HepG2 (cell line): ENCODE results near the gene ARL5C. TPM values are rescaled to one million over a fixed set of nuclear protein-coding genes. Genes with fewer than 3 reads are reported as not detected.

ENCODE experiments used
- ATAC-seq: fragments of 200-7000 bp; cut with Tn5 transposase; 3 replicates; pipeline ENCODE4 v1.9.1; 2020; ENCODE audit warnings: mild to moderate bottlenecking, moderate library complexity
- BruUV-seq: library from RNA; stranded (reverse); fragments of 400-500 nt; replicated peaks from 2 replicates; lab custom pipeline; 2021; lab: Mats Ljungman, UMichigan
- CTCF ChIA-PET: fragments of 300-600 bp; formaldehyde crosslinking; extraction: SDS; loops from one replicate; lab custom pipeline; 2021; ENCODE audit warnings: low total read pairs, inconsistent platforms, low intra/inter-chr PET ratio; lab: Yijun Ruan, JAX
- POLR2A ChIA-PET: fragments of 350-600 bp; sonication (Branson Sonifier 250); formaldehyde crosslinking; loops from one replicate; lab custom pipeline; 2020; ENCODE audit warnings: antibody characterized with exemption, inconsistent platforms; lab: Yijun Ruan, JAX
- DNase-seq: peaks from one replicate; pipeline ENCODE4 v3.0.0-alpha.2; 2015; ENCODE audit warnings: low spot score
- FAIRE-seq: peaks from 3 replicates; lab custom pipeline; 2011; peaks lifted over from hg19 to GRCh38; lab: Jason Lieb, UNC
- H2AFZ ChIP-seq: one replicate; pipeline ENCODE4 v1.6.1; 2011; ENCODE audit warnings: low read length, inconsistent platforms
- H3K27ac ChIP-seq: fragments of 300-600 bp; 3 replicates; pipeline ENCODE4 v1.8.0; 2011; ENCODE audit warnings: mixed run types, mild to moderate bottlenecking, mixed read lengths, low read length, inconsistent platforms; ENCODE audit not compliant: insufficient read depth; ENCODE audit errors: extremely low read length
- H3K27me3 ChIP-seq, 2 experiments: fragments of 200-600 bp in 1 of 2; 2 replicates in 1 of 2; 3 replicates in 1 of 2; pipeline versions ENCODE4 v1.6.0 to v1.8.0; 2011; ENCODE audit warnings: low read length in 2 of 2, mild to moderate bottlenecking in 2 of 2, moderate library complexity in 2 of 2, inconsistent platforms in 1 of 2; ENCODE audit not compliant: insufficient read depth in 2 of 2, control insufficient read depth in 1 of 2
- H3K36me3 ChIP-seq, 2 experiments: fragments of 200-600 bp in 1 of 2; replicated peaks in 1 of 2; 2 replicates in 1 of 2; 3 replicates in 1 of 2; pipeline versions ENCODE4 v1.5.1 to v1.8.0; 2011; ENCODE audit warnings: low read length in 2 of 2, inconsistent platforms in 1 of 2; ENCODE audit not compliant: insufficient read depth in 2 of 2, control insufficient read depth in 1 of 2
- H3K4me1 ChIP-seq: 2 replicates; pipeline ENCODE4 v1.5.1; 2012; ENCODE audit warnings: low read length, inconsistent platforms; ENCODE audit not compliant: insufficient read depth
- H3K4me2 ChIP-seq: 2 replicates; pipeline ENCODE4 v1.6.0; 2011; ENCODE audit warnings: low read depth, low read length, inconsistent platforms
- H3K4me3 ChIP-seq, 3 experiments: fragments of 200-600 bp in 1 of 3; sonication (generic), shearing (Covaris generic) in 1 of 3; replicated peaks in 1 of 3; 2 replicates each; pipeline ENCODE4 v1.5.1; 2011 to 2016; ENCODE audit warnings: low read length in 3 of 3, inconsistent platforms in 2 of 3, low read depth in 2 of 3, mild to moderate bottlenecking in 2 of 3, control low read depth in 1 of 3, mixed read lengths in 1 of 3; ENCODE audit not compliant: insufficient read depth in 1 of 3
- H3K79me2 ChIP-seq: one replicate; pipeline ENCODE4 v1.6.1; 2011; ENCODE audit warnings: low read length, inconsistent platforms; ENCODE audit not compliant: insufficient read depth
- H3K9ac ChIP-seq: 2 replicates; pipeline ENCODE4 v1.6.0; 2011; ENCODE audit warnings: mild to moderate bottlenecking, low read depth, low read length, inconsistent platforms; ENCODE audit not compliant: insufficient read depth
- H3K9me3 ChIP-seq: 2 replicates; pipeline ENCODE4 v1.5.1; 2012; ENCODE audit warnings: mild to moderate bottlenecking, low read length
- H4K20me1 ChIP-seq: 2 replicates; pipeline ENCODE4 v1.6.0; 2011; ENCODE audit warnings: inconsistent platforms, mild to moderate bottlenecking, low read length, moderate library complexity; ENCODE audit not compliant: insufficient read depth
- RBFOX2 ChIP-seq: fragments of 200-400 bp; formaldehyde crosslinking; IDR thresholded peaks from 2 replicates; pipeline ENCODE4 v1.6.1; 2017; ENCODE audit warnings: low read depth, mild to moderate bottlenecking, low read length
- ZNF660 ChIP-seq: sonication (generic); formaldehyde crosslinking; IDR thresholded peaks from 2 replicates; pipeline ENCODE4 v1.5.1; 2020; ENCODE audit warnings: mild to moderate bottlenecking, low read depth, missing genetic modification reagents, borderline replicate concordance
- ZNF768 ChIP-seq: sonication (generic); formaldehyde crosslinking; IDR thresholded peaks from 2 replicates; pipeline ENCODE4 v1.4.0; 2020; ENCODE audit warnings: missing genetic modification reagents
- WGBS: methylation state at CpG from one replicate; pipeline ENCODE4 v1.1.6; 2017; ENCODE audit warnings: low lambda C conversion rate; 5-methylcytosine and 5-hydroxymethylcytosine counted together
- in situ Hi-C: cut with HindIII; loops from 2 replicates; pipeline ENCODE4 v1.10.0; 2017; ENCODE audit warnings: low pct_unique_long_range_greater_than_20kb; ENCODE audit not compliant: extremely low pct_ligation_motif_present
- intact Hi-C: fragments of 100-400 bp; cut with micrococcal nuclease; formaldehyde crosslinking; loops from one replicate; pipeline ENCODE4 v1.10.0; 2022; ENCODE audit not compliant: unreplicated experiment
- polyA plus RNA-seq, 8 experiments: library from polyadenylated mRNA; depleted of rRNA in 3 of 8; stranded (reverse) in 7 of 8; unstranded in 1 of 8; fragments of >200 nt; fragmentation: Illumina TruSeq in 4 of 8; extraction: Trizol in 4 of 8; gene quantifications; 2 replicates each; pipeline versions ENCODE4 v1.2.1 to v1.2.3, GENCODE V29; 2011 to 2016; ENCODE audit warnings: low read depth in 4 of 8, missing spikeins in 1 of 8, mixed read lengths in 1 of 8; ENCODE audit not compliant: insufficient read depth in 1 of 8
- total RNA-seq, 5 experiments: library from RNA; depleted of rRNA; stranded (reverse); fragments of >200 nt; fragmentation: Illumina TruSeq; extraction: Trizol; gene quantifications; 2 replicates each; pipeline ENCODE4 v1.2.3, GENCODE V29; 2016; ENCODE audit warnings: low read depth in 1 of 5
- TF ChIP-seq, protein P1 (sequence below): sonication (generic); formaldehyde crosslinking; IDR thresholded peaks from 2 replicates; pipeline ENCODE4 v1.5.0; 2020; ENCODE audit warnings: mild to moderate bottlenecking, missing genetic modification reagents, borderline replicate concordance
- TF ChIP-seq, protein P2 (sequence below): IDR thresholded peaks from 2 replicates; pipeline ENCODE4 v1.6.1; 2012; ENCODE audit warnings: low read length, improper control_type of control experiment

Gene ARL5C
- total and polyA plus RNA-seq, 2 of the 13 experiments (the other 11 are each of a cell fraction or from before 2014, with no cell fraction given) = not detected

DNA sequence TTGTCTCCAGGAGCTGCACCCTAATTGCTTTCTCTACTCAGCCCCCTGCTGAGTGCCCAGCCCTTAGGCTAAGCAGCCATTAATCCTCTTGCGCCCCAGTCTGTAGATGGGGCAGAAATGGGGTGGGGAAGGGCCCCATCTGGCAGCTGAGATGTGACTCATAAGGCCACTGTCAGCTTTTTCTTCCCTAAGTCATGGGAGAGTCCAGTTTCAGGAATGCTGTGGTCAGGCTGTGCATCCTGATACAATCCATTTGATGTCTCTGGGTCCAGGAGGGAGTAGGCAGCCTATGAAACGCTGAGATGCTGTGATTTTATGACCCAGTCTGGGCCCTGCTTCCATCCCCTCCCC, 26.8 kb downstream of the ARL5C start:
- Histone ChIP-seq H3K4me2 (no peak overlapping the region), H3K4me3 (no peak overlapping the region), H3K4me1 (no peaks in the 10 kb centered on the region), H3K27me3 (peaks cover 3 to 52% of the 10 kb centered on the region in 2 experiments; a peak in 4 of 5 replicates), H4K20me1 (no peaks in the 10 kb centered on the region), H3K36me3 (no peaks in the 10 kb centered on the region), H3K27ac (no peak overlapping the region), H2AFZ (no peak overlapping the region), H3K9me3 (no peaks in the 10 kb centered on the region), H3K79me2 (no peaks in the 10 kb centered on the region), H3K9ac (no peak overlapping the region)
- TF ChIP-seq ZNF660 (no peak), ZNF768 (CRISPR knock-in tag) (0 out of 2 replicates have a peak, but pooled peaks have one; percentile 18), RBFOX2 (no peak)
- TF ChIP-seq, protein P1, sequence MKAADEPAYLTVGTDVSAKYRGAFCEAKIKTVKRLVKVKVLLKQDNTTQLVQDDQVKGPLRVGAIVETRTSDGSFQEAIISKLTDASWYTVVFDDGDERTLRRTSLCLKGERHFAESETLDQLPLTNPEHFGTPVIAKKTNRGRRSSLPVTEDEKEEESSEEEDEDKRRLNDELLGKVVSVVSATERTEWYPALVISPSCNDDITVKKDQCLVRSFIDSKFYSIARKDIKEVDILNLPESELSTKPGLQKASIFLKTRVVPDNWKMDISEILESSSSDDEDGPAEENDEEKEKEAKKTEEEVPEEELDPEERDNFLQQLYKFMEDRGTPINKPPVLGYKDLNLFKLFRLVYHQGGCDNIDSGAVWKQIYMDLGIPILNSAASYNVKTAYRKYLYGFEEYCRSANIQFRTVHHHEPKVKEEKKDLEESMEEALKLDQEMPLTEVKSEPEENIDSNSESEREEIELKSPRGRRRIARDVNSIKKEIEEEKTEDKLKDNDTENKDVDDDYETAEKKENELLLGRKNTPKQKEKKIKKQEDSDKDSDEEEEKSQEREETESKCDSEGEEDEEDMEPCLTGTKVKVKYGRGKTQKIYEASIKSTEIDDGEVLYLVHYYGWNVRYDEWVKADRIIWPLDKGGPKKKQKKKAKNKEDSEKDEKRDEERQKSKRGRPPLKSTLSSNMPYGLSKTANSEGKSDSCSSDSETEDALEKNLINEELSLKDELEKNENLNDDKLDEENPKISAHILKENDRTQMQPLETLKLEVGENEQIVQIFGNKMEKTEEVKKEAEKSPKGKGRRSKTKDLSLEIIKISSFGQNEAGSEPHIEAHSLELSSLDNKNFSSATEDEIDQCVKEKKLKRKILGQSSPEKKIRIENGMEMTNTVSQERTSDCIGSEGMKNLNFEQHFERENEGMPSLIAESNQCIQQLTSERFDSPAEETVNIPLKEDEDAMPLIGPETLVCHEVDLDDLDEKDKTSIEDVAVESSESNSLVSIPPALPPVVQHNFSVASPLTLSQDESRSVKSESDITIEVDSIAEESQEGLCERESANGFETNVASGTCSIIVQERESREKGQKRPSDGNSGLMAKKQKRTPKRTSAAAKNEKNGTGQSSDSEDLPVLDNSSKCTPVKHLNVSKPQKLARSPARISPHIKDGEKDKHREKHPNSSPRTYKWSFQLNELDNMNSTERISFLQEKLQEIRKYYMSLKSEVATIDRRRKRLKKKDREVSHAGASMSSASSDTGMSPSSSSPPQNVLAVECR (CRISPR knock-in tag) = no peak
- TF ChIP-seq, protein P2, sequence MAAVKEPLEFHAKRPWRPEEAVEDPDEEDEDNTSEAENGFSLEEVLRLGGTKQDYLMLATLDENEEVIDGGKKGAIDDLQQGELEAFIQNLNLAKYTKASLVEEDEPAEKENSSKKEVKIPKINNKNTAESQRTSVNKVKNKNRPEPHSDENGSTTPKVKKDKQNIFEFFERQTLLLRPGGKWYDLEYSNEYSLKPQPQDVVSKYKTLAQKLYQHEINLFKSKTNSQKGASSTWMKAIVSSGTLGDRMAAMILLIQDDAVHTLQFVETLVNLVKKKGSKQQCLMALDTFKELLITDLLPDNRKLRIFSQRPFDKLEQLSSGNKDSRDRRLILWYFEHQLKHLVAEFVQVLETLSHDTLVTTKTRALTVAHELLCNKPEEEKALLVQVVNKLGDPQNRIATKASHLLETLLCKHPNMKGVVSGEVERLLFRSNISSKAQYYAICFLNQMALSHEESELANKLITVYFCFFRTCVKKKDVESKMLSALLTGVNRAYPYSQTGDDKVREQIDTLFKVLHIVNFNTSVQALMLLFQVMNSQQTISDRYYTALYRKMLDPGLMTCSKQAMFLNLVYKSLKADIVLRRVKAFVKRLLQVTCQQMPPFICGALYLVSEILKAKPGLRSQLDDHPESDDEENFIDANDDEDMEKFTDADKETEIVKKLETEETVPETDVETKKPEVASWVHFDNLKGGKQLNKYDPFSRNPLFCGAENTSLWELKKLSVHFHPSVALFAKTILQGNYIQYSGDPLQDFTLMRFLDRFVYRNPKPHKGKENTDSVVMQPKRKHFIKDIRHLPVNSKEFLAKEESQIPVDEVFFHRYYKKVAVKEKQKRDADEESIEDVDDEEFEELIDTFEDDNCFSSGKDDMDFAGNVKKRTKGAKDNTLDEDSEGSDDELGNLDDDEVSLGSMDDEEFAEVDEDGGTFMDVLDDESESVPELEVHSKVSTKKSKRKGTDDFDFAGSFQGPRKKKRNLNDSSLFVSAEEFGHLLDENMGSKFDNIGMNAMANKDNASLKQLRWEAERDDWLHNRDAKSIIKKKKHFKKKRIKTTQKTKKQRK = no peak
- BruUV-seq = no TSS peak
- ChIA-PET CTCF (no interaction called here), POLR2A (no interaction called here)
- in situ Hi-C loops = no loop called here
- ATAC-seq (no peak), FAIRE-seq (no peak), DNase-seq (no peak)
- 50% methylated on average over 2 of the region's 2 CpGs for WGBS
- intact Hi-C loops = no loop called here
